SK-N-SH (cell line): Measurements from ENCODE around the gene ATE1. TPM values are rescaled to one million over a fixed set of nuclear protein-coding genes. Genes with fewer than 3 reads are reported as not detected.

Source experiments
- CTCF ChIA-PET: fragments of 300-600, 350-600 bp; formaldehyde crosslinking; extraction: SDS; loops from one replicate; lab custom pipeline; 2021; lab: Yijun Ruan, JAX
- POLR2A ChIA-PET: fragments of 350-600 bp; sonication (Branson Sonifier 250); formaldehyde crosslinking; extraction: SDS; loops from one replicate; lab custom pipeline; 2020; ENCODE audit warnings: antibody characterized with exemption, inconsistent platforms; lab: Yijun Ruan, JAX
- DNase-seq: peaks from one replicate; pipeline ENCODE4 v3.0.0; 2012
- H2AFZ ChIP-seq: fragments of 200-600 bp; sonication (generic); 2 replicates; pipeline ENCODE4 v1.8.1; 2016; ENCODE audit warnings: antibody characterized with exemption, mild to moderate bottlenecking, low read depth
- H3F3A ChIP-seq: fragments of 200-600 bp; sonication (generic); replicated peaks from 2 replicates; pipeline ENCODE3; 2016; ENCODE audit warnings: antibody characterized with exemption, mild to moderate bottlenecking; ENCODE audit not compliant: insufficient read depth
- H3K27ac ChIP-seq, 2 experiments: fragments of 200-500 bp in 1 of 2; fragments of 200-600 bp in 1 of 2; sonication (Bioruptor generic) in 1 of 2; sonication (generic), shearing (Covaris generic) in 1 of 2; 2 replicates each; pipeline versions ENCODE4 v1.5.1 to v1.6.1; 2014 to 2016; ENCODE audit warnings: low read depth in 2 of 2, inconsistent platforms in 1 of 2, low read length in 1 of 2, mild to moderate bottlenecking in 1 of 2, mixed read lengths in 1 of 2
- H3K27me3 ChIP-seq: fragments of 200-600 bp; sonication (generic), shearing (Covaris generic); 2 replicates; pipeline ENCODE4 v1.6.1; 2016; ENCODE audit warnings: mixed run types; ENCODE audit not compliant: insufficient read depth
- H3K36me3 ChIP-seq, 2 experiments: fragments of 200-500 bp in 1 of 2; fragments of 200-600 bp in 1 of 2; sonication (Bioruptor generic) in 1 of 2; sonication (generic) in 1 of 2; replicated peaks in 1 of 2; 2 replicates each; pipeline versions ENCODE3 to v1.5.1; 2014 to 2016; ENCODE audit warnings: low read length in 1 of 2, mild to moderate bottlenecking in 1 of 2; ENCODE audit not compliant: insufficient read depth in 2 of 2, control insufficient read depth in 1 of 2
- H3K4me1 ChIP-seq, 2 experiments: fragments of 200-500 bp in 1 of 2; fragments of 200-600 bp in 1 of 2; sonication (Bioruptor generic) in 1 of 2; sonication (generic), shearing (Covaris generic) in 1 of 2; 2 replicates each; pipeline versions ENCODE4 v1.5.1 to v1.6.1; 2014 to 2016; ENCODE audit warnings: low read depth in 1 of 2, low read length in 1 of 2, mixed run types in 1 of 2; ENCODE audit not compliant: insufficient read depth in 2 of 2, control insufficient read depth in 1 of 2
- H3K4me2 ChIP-seq: fragments of 200-600 bp; sonication (generic), shearing (Covaris generic); 2 replicates; pipeline ENCODE4 v1.6.1; 2017; ENCODE audit warnings: mixed run types
- H3K4me3 ChIP-seq, 2 experiments: fragments of 200-500 bp in 1 of 2; fragments of 200-600 bp in 1 of 2; sonication (Bioruptor generic) in 1 of 2; sonication (generic), shearing (Covaris generic) in 1 of 2; 2 replicates each; pipeline versions ENCODE4 v1.5.1 to v1.8.1; 2014 to 2016; ENCODE audit warnings: low read depth in 2 of 2, inconsistent platforms in 1 of 2, low read length in 1 of 2, mild to moderate bottlenecking in 1 of 2, mixed read lengths in 1 of 2, moderate library complexity in 1 of 2
- H3K79me2 ChIP-seq: fragments of 200-600 bp; sonication (generic); 2 replicates; pipeline ENCODE4 v1.8.1; 2017; ENCODE audit warnings: mild to moderate bottlenecking; ENCODE audit not compliant: insufficient read depth
- H3K9ac ChIP-seq: fragments of 200-600 bp; sonication (generic); 2 replicates; pipeline ENCODE4 v1.6.1; 2017; ENCODE audit warnings: mixed run types
- H3K9me2 ChIP-seq: fragments of 200-600 bp; sonication (generic); 2 replicates; pipeline ENCODE4 v1.6.1; 2017; ENCODE audit warnings: mixed run types
- H3K9me3 ChIP-seq: fragments of 200-600 bp; sonication (generic); 2 replicates; pipeline ENCODE4 v1.6.1; 2017; ENCODE audit warnings: mixed run types, mild to moderate bottlenecking, moderate library complexity
- H4K20me1 ChIP-seq: fragments of 200-600 bp; sonication (generic); 2 replicates; pipeline ENCODE4 v1.6.1; 2017; ENCODE audit warnings: mild to moderate bottlenecking, mixed run types; ENCODE audit not compliant: insufficient read depth
- CTCF ChIP-seq: fragments of 200-600 bp; sonication (generic); IDR thresholded peaks from 2 replicates; pipeline ENCODE4 v1.6.1; 2017; ENCODE audit warnings: antibody characterized with exemption, mild to moderate bottlenecking, moderate library complexity
- EP300 ChIP-seq, 2 experiments: IDR thresholded peaks; 2 replicates each; pipeline versions ENCODE4 v1.4.0 to v1.6.1; 2012; ENCODE audit warnings: borderline replicate concordance in 1 of 2, low read depth in 1 of 2, low read length in 1 of 2
- EZH2phosphoT487 ChIP-seq: fragments of 200-600 bp; sonication (generic); IDR thresholded peaks from 2 replicates; pipeline ENCODE4 v1.6.1; 2017; ENCODE audit warnings: low read depth, mixed run types, mild to moderate bottlenecking, antibody characterized with exemption, moderate library complexity, borderline replicate concordance
- FOSL2 ChIP-seq: IDR thresholded peaks from 2 replicates; pipeline ENCODE4 v1.4.0; 2012; ENCODE audit warnings: low read depth, mild to moderate bottlenecking, moderate library complexity, borderline replicate concordance
- GABPA ChIP-seq: IDR thresholded peaks from 2 replicates; pipeline ENCODE4 v1.4.0; 2012; ENCODE audit warnings: low read depth, mild to moderate bottlenecking
- GATA2 ChIP-seq: sonication (generic); formaldehyde crosslinking; IDR thresholded peaks from 2 replicates; pipeline ENCODE4 v1.5.0; 2020; ENCODE audit warnings: mild to moderate bottlenecking, missing genetic modification reagents
- MEF2A ChIP-seq: IDR thresholded peaks from 2 replicates; pipeline ENCODE4 v1.4.0; 2012; ENCODE audit warnings: low read depth, borderline replicate concordance
- NFIC ChIP-seq: IDR thresholded peaks from 2 replicates; pipeline ENCODE4 v1.4.0; 2012; ENCODE audit warnings: borderline replicate concordance
- NRF1 ChIP-seq: IDR thresholded peaks from 2 replicates; pipeline ENCODE4 v1.6.1; 2012; ENCODE audit warnings: low read depth, mild to moderate bottlenecking, low read length
- RAD21 ChIP-seq: IDR thresholded peaks from 2 replicates; pipeline ENCODE4 v1.6.1; 2012; ENCODE audit warnings: mild to moderate bottlenecking, low read length
- RFX5 ChIP-seq: IDR thresholded peaks from 2 replicates; pipeline ENCODE4 v1.6.1; 2012; ENCODE audit warnings: mild to moderate bottlenecking, improper control_type of control experiment, low read length
- SIN3A ChIP-seq: IDR thresholded peaks from 2 replicates; pipeline ENCODE4 v1.6.1; 2012; ENCODE audit warnings: low read depth, mild to moderate bottlenecking, low read length, moderate library complexity, borderline replicate concordance
- TEAD4 ChIP-seq: IDR thresholded peaks from 2 replicates; pipeline ENCODE4 v1.4.0; 2012; ENCODE audit warnings: mild to moderate bottlenecking, borderline replicate concordance; ENCODE audit not compliant: insufficient read depth
- USF2 ChIP-seq: fragments of 150-350 bp; IDR thresholded peaks from 2 replicates; pipeline ENCODE4 v1.6.1; 2017; ENCODE audit warnings: antibody characterized with exemption, low read length, low read depth, borderline replicate concordance
- YY1 ChIP-seq: IDR thresholded peaks from 2 replicates; pipeline ENCODE4 v1.4.0; 2012; ENCODE audit warnings: low read depth, mild to moderate bottlenecking
- WGBS: methylation state at CpG from one replicate; pipeline ENCODE4 v1.1.6; 2017; ENCODE audit warnings: low lambda C conversion rate; 5-methylcytosine and 5-hydroxymethylcytosine counted together
- polyA plus RNA-seq, 3 experiments: library from polyadenylated mRNA; depleted of rRNA; stranded (reverse); fragments of >200 nt; gene quantifications; 2 replicates each; pipeline ENCODE4 v1.2.3, GENCODE V29; 2012
- TF ChIP-seq, protein P1 (sequence below): IDR thresholded peaks from 2 replicates; pipeline ENCODE4 v1.4.0; 2012; ENCODE audit warnings: low read depth, borderline replicate concordance
- TF ChIP-seq, protein P2 (sequence below): IDR thresholded peaks from 2 replicates; pipeline ENCODE4; 2012

Gene ATE1
- polyA plus RNA-seq, 1 of the 3 experiments (the other 2 are of a cell fraction) = 6.3 TPM

GRCh38 chr10:121774813-121775212 is 153.0 kb downstream of the ATE1 start:
- Histone ChIP-seq H3K79me2 (no peaks in the 10 kb centered on the region), H3K27ac (no peak overlapping the region)
- CTCF ChIA-PET = interaction anchor here (0.9 kb wide), 1 partner anchor 50 kb away, joined by 3 read pairs; no protein-coding TSS in a partner anchor
- TF ChIP-seq NFIC (no peak), EP300 (IDR thresholded peaks at IDR 0.05; ENCODE audit: borderline replicate concordance in 1 of 2, low read depth in 1 of 2, low read length in 1 of 2) (no peak), SIN3A (no peak), TEAD4 (no peak), FOSL2 (no peak), RAD21 (no peak), GATA2 (no peak), RFX5 (no peak), CTCF (no peak)
- TF ChIP-seq, protein P1, sequence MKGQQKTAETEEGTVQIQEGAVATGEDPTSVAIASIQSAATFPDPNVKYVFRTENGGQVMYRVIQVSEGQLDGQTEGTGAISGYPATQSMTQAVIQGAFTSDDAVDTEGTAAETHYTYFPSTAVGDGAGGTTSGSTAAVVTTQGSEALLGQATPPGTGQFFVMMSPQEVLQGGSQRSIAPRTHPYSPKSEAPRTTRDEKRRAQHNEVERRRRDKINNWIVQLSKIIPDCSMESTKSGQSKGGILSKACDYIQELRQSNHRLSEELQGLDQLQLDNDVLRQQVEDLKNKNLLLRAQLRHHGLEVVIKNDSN = no peak
- TF ChIP-seq, protein P2, sequence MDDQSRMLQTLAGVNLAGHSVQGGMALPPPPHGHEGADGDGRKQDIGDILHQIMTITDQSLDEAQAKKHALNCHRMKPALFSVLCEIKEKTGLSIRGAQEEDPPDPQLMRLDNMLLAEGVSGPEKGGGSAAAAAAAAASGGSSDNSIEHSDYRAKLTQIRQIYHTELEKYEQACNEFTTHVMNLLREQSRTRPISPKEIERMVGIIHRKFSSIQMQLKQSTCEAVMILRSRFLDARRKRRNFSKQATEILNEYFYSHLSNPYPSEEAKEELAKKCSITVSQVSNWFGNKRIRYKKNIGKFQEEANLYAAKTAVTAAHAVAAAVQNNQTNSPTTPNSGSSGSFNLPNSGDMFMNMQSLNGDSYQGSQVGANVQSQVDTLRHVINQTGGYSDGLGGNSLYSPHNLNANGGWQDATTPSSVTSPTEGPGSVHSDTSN = no peak
- TF ChIP-seq, all 33 proteins: peak for 0
- no peak overlapping the region for H2AFZ ChIP-seq
- 74% methylated on average over 2 of the region's 2 CpGs for WGBS
- H3K27me3 ChIP-seq = no peaks in the 10 kb centered on the region
- H3K9me3 ChIP-seq = no peaks in the 10 kb centered on the region
- no peak overlapping the region for H3K9ac ChIP-seq
- no peaks in the 10 kb centered on the region for H3K9me2 ChIP-seq
- no peak overlapping the region for H3K4me3 ChIP-seq
- peaks cover 0 to 15% of the 10 kb centered on the region in 2 experiments; a peak in 2 of 4 replicates for H3K4me1 ChIP-seq
- H3K36me3 ChIP-seq = no peaks in the 10 kb centered on the region
- H4K20me1 ChIP-seq = no peaks in the 10 kb centered on the region
- POLR2A ChIA-PET = no interaction called here
- DNase-seq = no peak
- no peaks in the 10 kb centered on the region for H3F3A ChIP-seq
- no peak overlapping the region for H3K4me2 ChIP-seq

- H3K4me2 ChIP-seq = no peak overlapping the region
- DNase-seq = no peak
- CTCF ChIA-PET = interaction anchor here (0.9 to 1.5 kb wide), 2 partner anchors 40 to 50 kb away, joined by 3 to 4 read pairs; no protein-coding TSS in a partner anchor
Measured at GRCh38 chr10:121774404-121774803, 153.4 kb downstream of the ATE1 start.

More at GRCh38 chr10:121774404-121774803, 153.4 kb downstream of the ATE1 start:
- no peak overlapping the region for H2AFZ ChIP-seq
- no peaks in the 10 kb centered on the region for H3K9me3 ChIP-seq
- POLR2A ChIA-PET = no interaction called here
- TF ChIP-seq MEF2A = no peak
- no peak for TF ChIP-seq GATA2
- TF ChIP-seq USF2 = no peak
- TF ChIP-seq GABPA = no peak
- no peak for TF ChIP-seq YY1
- TF ChIP-seq EZH2phosphoT487 = no peak
- no peak for TF ChIP-seq NRF1
- 78% methylated on average over 3 of the region's 3 CpGs for WGBS
- H3K27ac ChIP-seq = no peak overlapping the region
- no peaks in the 10 kb centered on the region for H4K20me1 ChIP-seq
- H3K36me3 ChIP-seq = no peaks in the 10 kb centered on the region
- no peak overlapping the region for H3K4me3 ChIP-seq
- no peaks in the 10 kb centered on the region for H3K9me2 ChIP-seq
- no peaks in the 10 kb centered on the region for H3F3A ChIP-seq
- no peaks in the 10 kb centered on the region for H3K79me2 ChIP-seq
- H3K27me3 ChIP-seq = no peaks in the 10 kb centered on the region
- no peak overlapping the region for H3K9ac ChIP-seq
- peaks cover 0 to 15% of the 10 kb centered on the region in 2 experiments; a peak in 2 of 4 replicates for H3K4me1 ChIP-seq
